ENCODE data around the gene PAOX. TPM values are rescaled to one million over a fixed set of nuclear protein-coding genes. Genes with fewer than 3 reads are reported as not detected.

The PAOX gene
- total RNA-seq, 1 donor from 2014 or later = 16.9 TPM

GRCh38 chr10:133368153-133368552 lies 10.9 kb upstream of the PAOX start:
- ATAC-seq (ENCODE audit: low read depth) (no peak), DNase-seq (no peak)
- intact Hi-C loops (cut with micrococcal nuclease) = no loop called here
- no peaks in the 10 kb centered on the region for H3K9me3 Mint-ChIP-seq
- ChIA-PET POLR2A (no interaction called here), CTCF (no interaction called here)
- H3K27me3 Mint-ChIP-seq = no peaks in the 10 kb centered on the region
- no peak overlapping the region for H3K4me3 Mint-ChIP-seq
- no peak overlapping the region for H3K27ac Mint-ChIP-seq
- TF ChIP-seq CTCF (IDR thresholded peaks at IDR 0.05) = no peak
- peaks cover 56% of the 10 kb centered on the region for H3K36me3 Mint-ChIP-seq (ENCODE audit: low read depth)
- peaks cover 9% of the 10 kb centered on the region for H3K4me1 Mint-ChIP-seq

DNA sequence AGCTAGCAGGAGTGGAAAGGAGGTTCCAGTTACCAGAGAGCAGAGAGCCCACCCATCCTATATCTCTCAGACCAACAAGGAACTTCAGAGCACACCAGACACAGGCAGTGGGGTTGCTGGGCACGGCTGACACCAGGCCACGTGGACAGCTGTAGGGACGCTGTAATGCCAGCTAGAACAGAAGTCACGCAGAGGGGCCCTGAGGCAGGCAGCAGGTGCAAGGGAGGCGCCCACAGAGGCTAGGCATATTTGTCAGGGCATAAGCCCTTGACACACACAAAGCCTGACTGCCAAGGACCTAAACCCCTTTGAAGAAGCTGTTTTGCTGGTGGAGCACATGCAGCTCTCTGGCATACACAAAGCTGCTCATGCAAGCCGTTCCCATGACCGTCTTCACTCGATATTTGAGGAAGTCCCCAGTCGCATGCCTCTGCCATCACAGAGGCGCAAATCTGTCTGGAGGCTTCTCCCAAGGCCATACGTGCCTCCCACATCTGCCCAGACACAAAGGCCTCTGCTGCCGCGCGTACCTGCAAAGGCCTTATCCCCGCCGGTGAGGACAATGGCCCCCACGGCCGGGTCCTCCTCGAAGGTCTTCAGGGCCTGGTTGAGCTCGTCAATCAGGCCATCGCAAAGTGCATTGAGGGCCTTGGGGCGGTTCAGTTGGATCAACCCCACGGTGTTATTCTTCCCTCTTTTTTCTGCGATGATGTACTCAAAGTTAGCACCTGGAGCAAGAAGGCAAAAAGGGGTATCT lies 8.9 kb upstream of the PAOX start:
- Mint-ChIP-seq H3K27me3 (no peaks in the 10 kb centered on the region), H3K4me3 (peak overlapping the region; percentile 55), H3K36me3 (ENCODE audit: low read depth) (peaks cover 46% of the 10 kb centered on the region), H3K27ac (no peak overlapping the region), H3K9me3 (no peaks in the 10 kb centered on the region), H3K4me1 (peaks cover 22% of the 10 kb centered on the region)
- ATAC-seq (ENCODE audit: low read depth) (no peak), DNase-seq (no peak)
- intact Hi-C loops (cut with micrococcal nuclease) = loop anchor here (5.0 to 10.0 kb wide), 2 partner anchors 37 to 1035 kb away; partner anchors contain the start of gene LRRC27
- ChIA-PET CTCF (interaction anchor here (1.3 kb wide), 1 partner anchor 41 kb away, joined by 3 read pairs; no protein-coding TSS in a partner anchor), POLR2A (interaction anchor here (0.6 to 0.8 kb wide), 3 partner anchors 28 to 35 kb away, joined by 3 read pairs; no protein-coding TSS in a partner anchor)
- no peak for TF ChIP-seq CTCF (IDR thresholded peaks at IDR 0.05)

- ATAC-seq (ENCODE audit: low read depth) = no peak
- no peaks in the 10 kb centered on the region for H3K27me3 Mint-ChIP-seq
Measured at GRCh38 chr10:133372507-133372906, 6.6 kb upstream of the PAOX start.

GRCh38 chr10:133373174-133374090 lies 5.6 kb upstream of the PAOX start, which contains the start of gene ECHS1:
Gene ECHS1 (minus strand): TSS chr10:133373354. CDS start chr10:133373333, 21 bp downstream.
- ChIA-PET CTCF (interaction anchor here (1.7 kb wide), 1 partner anchor 44 kb away, joined by 5 read pairs; no protein-coding TSS in a partner anchor), POLR2A (interaction anchor here (0.7 to 2.9 kb wide), 6 partner anchors 9 to 29 kb away, joined by 3 to 34 read pairs (median 11); partner anchors contain the start of genes FUOM and MTG1)
- peaks cover 27% of the 10 kb centered on the region for H3K4me1 Mint-ChIP-seq
- DNase-seq (peak; percentile 96), ATAC-seq (ENCODE audit: low read depth) (peak; percentile 96)
- no peak for TF ChIP-seq CTCF (IDR thresholded peaks at IDR 0.05)
- intact Hi-C loops (cut with micrococcal nuclease) = loop anchor here (1.0 to 10.0 kb wide), 6 partner anchors 15 to 1039 kb away; partner anchors contain the start of genes FUOM, LRRC27 and MTG1
- peak within 1 kb of the TSS; percentile 83 for H3K4me3 Mint-ChIP-seq
- no peaks in the 10 kb centered on the region for H3K27me3 Mint-ChIP-seq
- H3K36me3 Mint-ChIP-seq (ENCODE audit: low read depth) = peaks cover 27% of the 10 kb centered on the region
- H3K27ac Mint-ChIP-seq = peak within 1 kb of the TSS; percentile 88
- no peaks in the 10 kb centered on the region for H3K9me3 Mint-ChIP-seq

More at GRCh38 chr10:133372507-133372906, 6.6 kb upstream of the PAOX start:
- H3K36me3 Mint-ChIP-seq (ENCODE audit: low read depth) = peaks cover 34% of the 10 kb centered on the region
- no peak for TF ChIP-seq CTCF (IDR thresholded peaks at IDR 0.05)
- no peak overlapping the region for H3K27ac Mint-ChIP-seq
- no peak for DNase-seq
- intact Hi-C loops (cut with micrococcal nuclease) = loop anchor here (5.0 to 10.0 kb wide), 2 partner anchors 35 to 1038 kb away; partner anchors contain the start of gene LRRC27
- H3K4me1 Mint-ChIP-seq = peaks cover 24% of the 10 kb centered on the region
- CTCF ChIA-PET = interaction anchor here (1.7 kb wide), 1 partner anchor 43 kb away, joined by 5 read pairs; no protein-coding TSS in a partner anchor
- H3K9me3 Mint-ChIP-seq = no peaks in the 10 kb centered on the region
- POLR2A ChIA-PET = interaction anchor here (1.1 to 2.1 kb wide), 5 partner anchors 11 to 28 kb away, joined by 4 to 19 read pairs (median 9); partner anchors contain the start of genes FUOM and MTG1
- H3K4me3 Mint-ChIP-seq = peak overlapping the region; percentile 75
